Tongue (tissue), 2 donors: ENCODE results near the gene SPRYD3. TPM values are rescaled to one million over a fixed set of nuclear protein-coding genes. Genes with fewer than 3 reads are reported as not detected.
"Not testable (repeated sequence)": the region's sequence is repeated elsewhere in the genome, so short reads cannot be mapped to it uniquely, and the experiment has no call there.

Experiments
- DNase-seq: peaks from one replicate; pipeline ENCODE4 v3.0.0-alpha.2; 2015
- total RNA-seq: library from RNA; depleted of rRNA; stranded (reverse); fragments of >200 nt; gene quantifications from one replicate; pipeline ENCODE4 v1.2.3, GENCODE V29; 2014

Gene SPRYD3
- 30.3 TPM for total RNA-seq

DNA sequence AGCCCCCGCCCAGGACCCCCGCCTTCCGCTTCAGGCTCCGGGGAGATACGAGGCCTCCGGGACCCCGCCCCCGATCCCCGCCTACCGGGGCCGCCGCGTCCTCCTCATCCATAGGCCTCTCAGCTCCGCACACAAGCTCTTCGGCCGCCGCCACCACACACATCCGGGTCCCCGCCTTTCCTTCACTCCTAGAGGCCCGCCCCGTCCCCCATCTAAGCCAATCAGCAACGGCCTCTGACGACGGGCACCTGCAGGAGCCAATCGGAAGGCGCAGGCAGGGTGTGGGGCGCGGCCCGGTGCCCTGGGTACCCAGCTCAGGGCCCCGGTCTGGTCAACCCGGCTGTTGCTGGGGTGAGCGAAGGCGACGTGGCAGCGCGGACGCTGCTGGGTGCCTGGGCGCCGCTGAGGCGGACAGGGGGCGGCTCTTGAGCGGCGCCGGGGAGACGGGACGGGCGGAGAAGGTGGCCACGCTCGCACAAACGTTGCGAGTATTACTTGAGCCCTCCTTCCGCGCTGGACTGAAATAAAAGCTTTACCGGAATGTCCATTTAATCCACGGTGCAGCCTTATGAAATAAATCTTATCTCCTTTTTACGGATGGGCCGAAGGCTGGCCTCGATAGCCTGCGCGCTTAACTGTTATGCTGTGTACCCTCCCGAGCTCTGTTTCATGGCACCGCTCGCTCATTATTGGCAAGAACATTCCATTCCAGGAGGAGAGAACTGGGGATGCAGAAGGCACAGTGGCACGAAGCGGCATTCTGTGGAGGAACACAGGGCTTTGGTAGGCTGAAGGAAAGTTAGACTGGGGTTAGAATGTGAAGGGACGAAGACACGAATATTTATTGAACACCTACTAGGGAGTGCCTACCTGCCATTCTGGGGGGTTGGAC is at the start of gene SPRYD3:
TSS of gene SPRYD3 (minus strand) at position 165 of the 892 bp plus-strand sequence. CDS start at position 108, 57 bp downstream.
- DNase-seq, result peak; percentile 99

DNA sequence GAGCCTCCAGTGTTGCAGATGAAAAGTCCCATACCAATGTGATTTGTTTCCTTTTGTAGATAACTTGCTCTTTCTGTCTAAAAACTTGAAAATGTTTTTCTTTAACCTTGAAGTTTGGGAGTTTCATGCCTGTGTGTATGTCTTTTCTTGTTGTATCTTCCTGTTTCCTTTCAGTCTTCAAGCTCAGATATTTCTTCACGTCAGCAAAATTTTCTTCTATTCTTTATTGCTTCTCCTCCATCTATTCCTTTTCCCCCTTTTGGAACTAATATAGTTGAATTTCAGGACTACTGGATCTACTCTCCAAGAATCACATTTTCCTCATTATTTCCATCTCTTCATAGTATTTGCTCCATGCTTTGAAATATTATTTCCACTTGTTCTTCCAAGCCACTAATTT is 48.0 kb upstream of the SPRYD3 start:
- DNase-seq, result no peak

DNA sequence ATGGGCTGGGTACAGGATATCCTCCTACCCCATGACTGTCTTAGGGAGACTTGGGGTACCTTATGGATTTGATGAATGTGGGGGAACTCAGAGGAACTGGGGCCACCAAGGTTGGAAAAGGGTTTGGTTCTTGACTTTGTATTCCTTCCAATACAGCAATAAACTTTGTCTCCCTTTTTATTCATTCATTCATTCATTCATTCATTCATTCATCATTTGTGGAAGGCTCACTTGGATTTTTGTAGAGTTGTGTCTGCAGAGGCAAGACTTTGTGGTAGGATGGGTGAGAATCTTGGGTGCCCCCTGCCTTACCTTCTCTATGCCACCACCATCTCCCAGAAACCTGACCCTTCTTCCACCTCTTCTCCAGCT is 45.1 kb upstream of the SPRYD3 start:
- no peak for DNase-seq

DNA sequence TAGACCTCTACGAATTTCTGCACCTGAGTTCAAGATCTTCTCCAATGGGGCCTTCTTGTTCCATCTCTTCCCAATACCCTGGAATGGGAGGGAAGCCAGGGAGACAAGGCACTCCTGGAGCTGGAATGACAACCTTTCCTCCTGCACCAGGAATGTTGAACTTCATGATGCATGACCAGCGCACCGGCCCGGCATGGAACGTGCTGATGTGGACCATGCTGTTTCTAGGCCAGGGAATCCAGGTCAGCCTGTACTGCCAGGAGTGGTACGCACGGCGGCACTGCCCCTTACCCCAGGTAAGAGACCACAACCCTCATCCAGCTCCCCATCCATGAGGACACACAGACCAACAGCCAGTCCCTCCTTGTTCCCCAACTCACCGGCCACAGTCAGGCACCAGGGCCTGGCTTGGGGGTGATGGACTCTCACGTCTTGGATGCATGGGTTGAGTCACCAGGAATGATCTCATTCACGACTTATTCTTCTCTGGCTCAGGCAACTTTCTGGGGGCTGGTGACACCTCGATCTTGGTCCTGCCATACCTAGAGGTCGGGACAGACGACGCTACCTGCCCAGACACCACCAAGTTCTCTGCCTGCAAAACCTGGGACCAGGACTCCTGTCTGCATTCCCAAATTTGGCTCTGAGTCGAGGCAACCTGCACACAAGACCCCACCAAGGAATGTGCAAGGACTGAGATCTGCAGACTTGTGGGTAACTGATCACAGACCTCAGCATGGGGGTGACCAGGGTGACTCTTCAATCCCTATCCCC is 44.6 kb upstream of the SPRYD3 start:
- DNase-seq, result no peak

DNA sequence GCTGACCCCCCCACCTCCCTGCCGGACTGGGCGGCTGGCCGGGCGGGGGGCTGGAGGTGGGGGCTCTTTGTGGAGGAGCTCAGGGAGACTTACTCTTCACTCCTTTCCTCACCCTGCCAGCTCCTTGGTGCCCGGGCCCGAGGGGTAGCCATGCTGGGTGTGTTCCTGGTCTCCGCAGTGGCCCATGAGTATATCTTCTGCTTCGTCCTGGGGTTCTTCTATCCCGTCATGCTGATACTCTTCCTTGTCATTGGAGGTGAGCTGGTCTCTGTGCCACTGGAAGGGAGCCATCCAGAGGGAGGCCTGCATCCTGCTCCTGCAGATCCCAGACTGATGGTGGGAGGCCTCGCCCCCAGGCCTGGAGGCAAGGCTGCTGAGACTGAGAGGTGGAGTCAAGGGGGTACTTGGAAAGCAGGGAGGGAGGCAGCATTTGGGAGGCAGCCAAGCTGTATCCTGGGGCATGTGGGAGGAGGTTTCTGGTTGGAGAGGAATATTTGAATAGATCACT is 43.8 kb upstream of the SPRYD3 start:
- DNase-seq, result no peak

GRCh38 chr12:53120685-53121525 is 41.7 kb upstream of the SPRYD3 start:
- no peak for DNase-seq

- no peak for DNase-seq
These were observed 39.6 kb upstream of the SPRYD3 start for GRCh38 chr12:53118751-53119300.

GRCh38 chr12:53115891-53116648 is 36.9 kb upstream of the SPRYD3 start:
- peak; percentile 79 for DNase-seq

GRCh38 chr12:53115112-53115890 is 36.1 kb upstream of the SPRYD3 start:
- peak; percentile 32 for DNase-seq

DNA sequence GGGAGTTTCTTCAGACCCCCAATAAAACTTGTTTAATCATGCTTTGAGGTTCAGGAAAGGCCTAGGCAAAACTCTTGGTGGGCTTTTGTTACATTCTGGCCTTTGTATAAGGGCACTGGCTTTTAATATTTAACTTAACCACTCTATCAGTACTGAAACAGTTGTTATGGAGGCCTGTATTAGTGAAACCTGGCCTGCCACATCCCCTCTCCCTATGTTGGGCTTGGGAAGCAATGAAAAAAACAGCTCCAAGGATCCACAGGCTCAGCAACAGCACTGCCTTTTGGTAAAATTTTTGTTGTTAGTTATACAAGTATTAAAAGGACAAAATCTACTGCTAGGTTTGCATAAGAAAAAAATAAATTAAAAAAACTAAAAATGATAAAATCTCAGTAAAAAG is 34.8 kb upstream of the SPRYD3 start:
- DNase-seq, result no peak

GRCh38 chr12:53113136-53113705 is 34.0 kb upstream of the SPRYD3 start:
- DNase-seq, result no peak

DNA sequence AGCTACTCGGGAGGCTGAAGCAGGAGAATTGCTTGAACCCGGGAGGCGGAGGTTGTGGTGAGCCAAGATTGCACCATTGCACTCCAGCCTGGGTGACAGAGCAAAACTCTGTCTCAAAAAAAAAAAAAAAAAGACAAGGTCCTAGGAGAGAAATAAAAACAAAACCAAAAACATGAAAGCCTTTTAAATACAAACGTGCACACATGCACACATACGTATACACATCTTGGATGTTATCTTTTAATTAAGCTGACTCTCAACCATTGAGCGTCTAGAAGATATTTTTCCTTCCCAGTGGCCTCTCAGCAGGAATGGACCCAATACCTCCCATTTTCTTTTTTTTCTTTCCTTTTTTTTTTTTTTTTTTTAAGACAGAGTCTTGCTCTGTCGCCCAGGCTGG is 33.2 kb upstream of the SPRYD3 start:
- not testable (repeated sequence) for DNase-seq

- peak; percentile 22 for DNase-seq
These were observed 27.9 kb upstream of the SPRYD3 start for GRCh38 chr12:53107122-53107521.

DNA sequence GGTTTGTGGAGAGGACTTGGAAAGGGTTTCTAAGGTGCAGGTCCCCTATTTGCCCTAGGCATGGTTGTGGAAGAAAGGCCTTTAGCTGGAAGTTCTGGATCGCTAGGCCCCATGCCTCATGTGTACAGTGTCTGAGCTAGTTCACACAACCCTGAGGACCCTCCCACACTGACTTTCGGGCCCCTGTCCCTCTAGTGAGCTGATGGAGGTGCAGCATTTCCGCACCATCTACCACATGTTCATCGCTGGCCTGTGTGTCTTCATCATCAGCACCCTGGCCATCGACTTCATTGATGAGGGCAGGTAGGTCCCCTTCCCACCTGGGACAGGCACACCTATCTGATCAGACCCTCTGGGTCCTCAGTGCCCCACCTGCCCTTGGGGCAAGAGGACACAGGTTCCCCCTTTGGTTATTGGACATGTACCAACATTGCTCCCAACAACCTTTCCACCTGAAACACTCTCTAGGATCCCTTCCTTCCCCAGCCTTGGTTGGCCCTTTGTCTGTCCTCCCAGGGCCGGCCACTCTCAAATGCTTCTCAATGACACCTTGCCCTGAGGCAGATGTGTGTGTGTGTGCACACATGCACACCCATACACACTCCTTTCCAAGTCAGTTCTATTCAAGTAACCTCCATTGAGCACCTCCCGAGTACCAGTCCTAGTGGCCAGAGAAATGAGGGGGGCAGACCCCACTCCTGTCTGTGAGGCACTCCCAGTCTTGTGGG is 26.7 kb upstream of the SPRYD3 start:
- no peak for DNase-seq

DNA sequence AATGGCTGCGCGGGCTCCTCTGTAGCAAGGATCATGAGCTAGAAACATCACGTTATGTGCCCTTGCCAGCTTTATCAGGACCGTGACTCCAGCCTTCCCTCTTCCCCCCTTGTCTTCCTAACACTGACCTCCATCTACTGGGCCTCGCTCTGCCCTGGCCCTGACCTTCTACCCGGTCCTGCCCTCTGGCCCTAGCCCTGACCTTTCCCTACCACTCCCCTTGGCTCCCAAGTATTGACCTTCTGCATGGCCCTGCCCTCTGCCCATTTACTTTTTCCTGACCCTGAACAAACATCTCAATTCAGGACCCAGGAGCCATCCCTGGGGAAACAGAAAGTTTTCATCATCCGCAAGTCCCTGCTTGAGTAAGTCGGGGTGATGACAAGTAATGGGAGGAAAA is 26.1 kb upstream of the SPRYD3 start:
- no peak for DNase-seq

DNA sequence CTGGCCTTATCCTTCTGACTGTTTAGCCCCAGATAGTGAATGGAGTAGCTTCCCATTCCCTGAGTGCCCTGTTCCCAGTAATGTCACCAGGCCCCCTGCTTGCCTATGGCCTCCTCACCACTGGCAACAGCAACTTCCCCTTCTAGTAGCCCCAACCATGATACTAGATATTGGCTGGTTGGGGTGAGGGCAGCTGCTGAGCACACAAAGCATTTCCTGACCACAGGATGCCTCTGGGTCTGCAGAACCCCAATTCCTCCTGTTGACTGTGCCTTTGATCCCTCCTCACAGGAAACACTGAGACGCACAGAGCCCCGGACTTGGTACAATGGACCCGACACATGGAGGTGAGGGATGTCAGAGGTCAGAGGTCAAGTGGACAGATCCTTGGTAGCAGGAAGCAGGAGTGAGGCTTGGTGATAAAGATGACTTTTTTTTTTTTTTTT is 24.7 kb upstream of the SPRYD3 start:
- DNase-seq, result no peak

GRCh38 chr12:53102883-53103807 is 24.0 kb upstream of the SPRYD3 start, which contains the start of gene SOAT2:
Gene SOAT2 (plus strand): TSS chr12:53103486. CDS start chr12:53103578, 92 bp downstream.
- no peak for DNase-seq
